Non-pigmented ciliary epithelial cell (primary cell): ENCODE results near the gene MAGEA11.
"Not testable (repeated sequence)": the region's sequence is repeated elsewhere in the genome, so short reads cannot be mapped to it uniquely, and the experiment has no call there.

ENCODE experiments used
- DNase-seq: peaks from one replicate; pipeline ENCODE4 v3.0.0-alpha.2; 2010; ENCODE audit warnings: low read depth

MAGEA11 gene, protein sequence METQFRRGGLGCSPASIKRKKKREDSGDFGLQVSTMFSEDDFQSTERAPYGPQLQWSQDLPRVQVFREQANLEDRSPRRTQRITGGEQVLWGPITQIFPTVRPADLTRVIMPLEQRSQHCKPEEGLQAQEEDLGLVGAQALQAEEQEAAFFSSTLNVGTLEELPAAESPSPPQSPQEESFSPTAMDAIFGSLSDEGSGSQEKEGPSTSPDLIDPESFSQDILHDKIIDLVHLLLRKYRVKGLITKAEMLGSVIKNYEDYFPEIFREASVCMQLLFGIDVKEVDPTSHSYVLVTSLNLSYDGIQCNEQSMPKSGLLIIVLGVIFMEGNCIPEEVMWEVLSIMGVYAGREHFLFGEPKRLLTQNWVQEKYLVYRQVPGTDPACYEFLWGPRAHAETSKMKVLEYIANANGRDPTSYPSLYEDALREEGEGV

DNA sequence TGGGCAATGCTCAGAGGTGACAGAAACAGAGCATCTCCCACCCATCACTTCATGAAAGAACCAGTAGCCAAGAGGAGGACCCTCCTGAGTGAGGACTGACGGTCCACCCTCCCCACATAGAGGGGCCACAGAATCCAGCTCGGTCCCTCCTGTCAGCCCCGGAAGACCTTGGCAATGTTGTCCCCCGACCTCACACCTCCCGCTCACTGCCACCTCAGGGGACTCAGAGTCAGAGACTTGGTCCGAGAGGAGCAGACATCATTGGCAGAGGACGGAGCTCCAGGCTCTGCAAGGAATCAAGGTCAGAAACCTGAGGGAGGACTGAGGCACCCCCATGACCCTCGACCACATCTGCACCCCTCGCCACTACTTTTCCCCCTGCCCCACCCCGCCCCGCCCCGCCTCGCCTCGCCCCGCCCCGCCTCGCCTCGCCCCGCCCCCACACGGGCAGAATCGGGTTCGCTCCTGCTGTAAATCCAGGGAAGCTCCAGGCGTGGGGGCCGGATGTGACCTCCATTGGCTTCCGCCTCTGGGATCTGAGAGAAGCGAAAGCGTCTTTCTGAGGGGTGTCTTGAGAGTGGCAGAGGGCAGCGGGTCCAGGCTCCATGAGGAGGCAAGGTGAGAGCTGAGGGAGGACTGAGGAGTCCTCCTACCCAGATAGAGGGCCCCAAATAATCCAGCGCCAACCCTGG, at the start of gene MAGEA11:
MAGEA11 (plus strand) TSS at position 516 of the 692 bp plus-strand sequence. CDS start 1,100 bp downstream, outside the sequence.
- no peak for DNase-seq

GRCh38 chrX:149675088-149675487, 36.8 kb upstream of the MAGEA11 start:
- DNase-seq: not testable (repeated sequence)

GRCh38 chrX:149675554-149675953, 36.3 kb upstream of the MAGEA11 start:
- DNase-seq: not testable (repeated sequence)

DNA sequence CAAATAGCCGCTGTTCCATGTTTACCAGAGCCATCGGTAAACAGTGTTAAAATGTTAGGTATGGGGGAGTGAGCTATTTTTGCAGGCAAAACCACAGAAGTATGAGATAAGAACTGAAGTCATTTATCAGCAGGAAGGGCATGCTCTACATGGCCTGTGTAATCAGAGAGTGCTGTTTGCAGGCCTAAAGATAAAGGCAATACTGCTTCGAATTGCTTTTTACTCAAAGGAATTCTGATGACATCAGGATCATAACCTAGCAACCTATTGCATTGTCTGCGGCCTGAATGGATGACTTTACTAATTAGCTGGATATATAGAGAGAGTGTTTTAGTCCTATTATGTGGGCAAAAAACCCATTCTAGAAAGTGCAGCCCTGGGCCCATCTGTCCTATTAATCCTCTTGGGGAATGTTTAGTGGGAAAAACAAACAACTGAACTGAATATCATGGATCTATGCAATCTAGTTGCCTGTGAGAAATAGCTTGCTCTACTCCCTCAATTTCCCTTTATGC, 32.6 kb upstream of the MAGEA11 start:
- DNase-seq: not testable (repeated sequence)

- no peak for DNase-seq
Observed at GRCh38 chrX:149681182-149681581, 30.7 kb upstream of the MAGEA11 start.

DNA sequence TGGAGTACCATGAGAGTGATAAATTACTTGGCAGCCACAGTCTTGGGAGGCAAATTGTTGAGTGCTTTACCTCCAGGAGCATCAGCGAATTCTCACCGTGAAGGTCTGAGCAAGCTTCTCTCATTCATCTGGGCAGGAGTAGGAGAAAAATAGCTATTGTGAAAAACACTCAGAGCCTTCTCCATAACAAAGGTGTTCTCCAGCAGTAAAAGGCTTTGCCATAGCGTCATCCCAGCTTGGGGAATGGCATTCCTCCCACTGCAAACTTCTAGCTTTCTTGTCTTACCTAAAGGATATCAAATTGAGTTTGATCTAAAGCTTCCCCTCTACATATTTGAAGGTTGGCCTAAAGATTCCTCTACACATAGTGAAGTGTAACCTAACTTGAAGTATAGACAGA, 29.8 kb upstream of the MAGEA11 start:
- DNase-seq: no peak

- DNase-seq: no peak
Observed at GRCh38 chrX:149682956-149683947, 28.6 kb upstream of the MAGEA11 start.

DNA sequence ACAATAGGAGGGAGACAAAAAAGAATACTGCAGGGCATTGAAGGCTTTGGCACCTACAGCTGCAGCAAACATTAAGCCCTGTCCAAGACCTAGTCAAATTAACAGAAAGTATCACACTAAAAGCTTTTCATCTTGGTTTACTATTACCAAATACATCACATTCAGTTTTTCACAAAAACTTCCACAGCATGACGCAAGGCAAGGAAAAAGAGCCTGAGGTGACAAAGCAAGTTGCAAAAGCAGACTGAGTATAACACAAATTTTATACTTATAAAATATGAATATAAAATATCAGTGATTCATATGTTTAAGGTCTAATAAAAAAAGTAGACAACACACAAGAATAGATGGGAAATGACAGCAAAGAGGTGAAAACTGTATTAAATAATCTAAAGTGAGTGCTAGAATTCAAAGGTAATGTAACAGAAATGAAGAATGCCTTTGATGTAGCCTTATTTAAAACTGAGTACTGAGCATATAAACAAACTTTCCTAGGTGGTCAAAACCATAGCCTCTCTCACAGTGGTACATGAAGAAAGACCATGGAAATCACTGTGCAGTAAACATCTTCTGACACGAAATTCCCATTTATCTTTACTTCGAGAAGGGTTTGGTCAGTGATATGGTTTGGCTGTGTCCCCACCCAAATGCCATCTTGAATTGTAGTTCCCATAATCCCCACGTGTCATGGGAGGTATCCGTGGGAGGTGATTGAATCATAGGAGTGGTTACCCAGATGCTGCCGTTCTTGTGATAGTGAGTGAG, 27.7 kb upstream of the MAGEA11 start:
- no peak for DNase-seq

GRCh38 chrX:149687991-149688390, 23.9 kb upstream of the MAGEA11 start:
- DNase-seq: no peak

DNA sequence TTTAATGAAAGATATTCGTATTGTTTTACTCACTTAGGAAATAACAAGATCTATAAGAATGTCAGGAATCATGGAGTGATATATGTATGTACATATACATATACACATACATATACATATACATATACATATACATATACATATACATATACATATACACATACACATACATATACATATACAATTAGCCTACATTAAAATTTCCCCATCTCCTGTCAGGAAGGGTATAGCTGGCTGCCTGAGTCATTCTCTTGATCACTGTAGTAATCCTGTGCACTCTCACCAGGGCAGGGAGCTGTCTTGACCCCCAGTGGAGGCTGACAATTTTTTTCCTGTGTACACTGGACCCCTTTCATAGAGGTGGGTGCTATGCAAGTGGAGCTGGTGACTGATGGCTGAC, 23.3 kb upstream of the MAGEA11 start:
- DNase-seq: no peak

DNA sequence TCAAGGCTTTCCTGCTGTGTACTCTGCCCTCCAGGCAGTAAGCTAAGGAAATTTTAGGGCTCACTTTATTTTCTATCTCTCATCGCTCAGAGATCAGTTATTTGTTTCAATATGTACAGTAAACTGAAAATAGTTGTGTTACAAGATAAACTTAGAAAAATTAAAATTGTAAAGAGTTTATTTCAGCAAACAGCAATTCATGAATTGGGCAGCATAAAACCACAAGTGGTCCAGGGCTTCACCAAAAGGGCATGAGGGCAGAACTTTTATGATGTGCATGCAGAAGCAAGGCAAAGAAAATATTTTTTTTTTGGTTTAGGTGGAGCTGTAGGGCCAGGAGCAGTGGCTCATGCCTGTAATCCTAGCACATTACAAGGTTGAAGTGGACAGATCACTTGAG, 20.1 kb upstream of the MAGEA11 start:
- no peak for DNase-seq

DNA sequence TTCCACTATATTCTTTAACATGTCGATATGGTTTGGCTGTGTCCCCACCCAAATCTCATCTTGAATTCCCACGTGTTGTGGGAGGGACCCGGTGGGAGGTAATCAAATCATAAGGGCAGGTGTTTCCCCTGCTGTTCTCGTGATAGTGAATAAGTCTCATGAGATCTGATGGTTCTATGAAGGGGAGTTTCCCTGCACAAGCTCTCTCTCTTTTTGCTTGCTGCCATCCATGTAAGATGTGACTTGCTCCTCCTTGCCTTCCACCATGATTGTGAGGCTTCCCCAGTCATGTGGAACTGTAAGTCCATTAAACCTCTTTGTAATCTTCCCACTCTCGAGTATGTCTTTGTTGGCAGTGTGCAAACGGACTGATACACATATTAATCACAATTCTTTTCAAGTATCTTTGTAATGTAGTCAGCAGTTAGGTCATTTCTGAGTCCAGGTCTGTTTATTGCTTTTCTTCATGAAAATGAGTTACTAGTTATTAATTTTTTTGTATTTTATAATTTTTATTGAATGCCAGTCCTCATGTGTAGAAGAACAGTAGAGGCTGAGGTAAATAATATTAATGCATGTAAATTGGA, 19.1 kb upstream of the MAGEA11 start:
- not testable (repeated sequence) for DNase-seq

GRCh38 chrX:149699761-149700160, 12.1 kb upstream of the MAGEA11 start:
- no peak for DNase-seq

DNA sequence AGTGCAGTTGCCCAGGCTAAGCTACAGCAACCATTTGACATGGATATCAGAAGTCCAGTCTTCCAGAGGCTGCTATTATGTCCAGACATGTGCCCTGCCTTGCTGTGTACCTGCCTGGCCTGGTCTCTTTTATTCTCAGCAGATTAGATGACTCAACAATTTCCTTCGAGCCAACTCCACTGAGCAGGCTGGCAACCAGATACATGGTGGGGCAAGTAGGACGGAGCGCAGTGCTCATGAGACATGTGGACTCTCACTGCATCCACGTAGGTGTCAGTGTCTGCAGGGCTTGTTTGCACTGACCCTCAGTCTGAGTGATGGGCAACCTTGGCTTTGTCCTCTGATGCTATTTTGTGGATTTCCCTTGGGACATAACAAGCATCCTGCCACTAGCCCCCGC, 7.2 kb upstream of the MAGEA11 start:
- DNase-seq: no peak

- no peak for DNase-seq
Observed at GRCh38 chrX:149707147-149707901, 4.5 kb upstream of the MAGEA11 start.

- DNase-seq: no peak
Observed at GRCh38 chrX:149712831-149713230, 971 bp downstream of the MAGEA11 start.

- no peak for DNase-seq
Observed at GRCh38 chrX:149713279-149714050, 1.6 kb downstream of the MAGEA11 start.

- DNase-seq: no peak
Observed at GRCh38 chrX:149715468-149715867, 3.6 kb downstream of the MAGEA11 start.

DNA sequence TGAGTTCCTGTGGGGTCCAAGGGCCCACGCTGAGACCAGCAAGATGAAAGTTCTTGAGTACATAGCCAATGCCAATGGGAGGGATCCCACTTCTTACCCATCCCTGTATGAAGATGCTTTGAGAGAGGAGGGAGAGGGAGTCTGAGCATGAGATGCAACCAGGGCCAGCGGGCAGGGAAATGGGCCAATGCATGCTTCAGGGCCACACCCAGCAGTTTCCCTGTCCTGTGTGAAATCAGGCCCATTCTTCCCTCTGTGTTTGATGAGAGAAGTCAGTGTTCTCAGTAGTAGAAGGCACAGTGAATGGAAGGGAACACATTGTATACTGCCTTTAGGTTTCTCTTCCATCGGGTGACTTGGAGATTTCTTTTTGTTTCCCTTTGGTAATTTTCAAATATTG, 4.8 kb downstream of the MAGEA11 start:
- DNase-seq: no peak
